Astrocyte (in vitro differentiated cells and primary cell): ENCODE data around the gene RALGAPB.

Experiments used
- EZH2 ChIP-seq: IDR thresholded peaks from 2 replicates; pipeline ENCODE4 v1.6.1; 2012; ENCODE audit warnings: mild to moderate bottlenecking, low read length, inconsistent platforms; ENCODE audit not compliant: insufficient read depth
- TF ChIP-seq, protein P1 (sequence below): IDR thresholded peaks from 2 replicates; pipeline ENCODE4 v1.5.1; 2011; ENCODE audit warnings: low read depth, mild to moderate bottlenecking, inconsistent platforms, low read length, moderate library complexity; ENCODE audit not compliant: insufficient read depth

GRCh38 chr20:38434301-38434741 lies 38.3 kb upstream of the RALGAPB start:
- TF ChIP-seq EZH2 = no peak
- TF ChIP-seq, protein P1, sequence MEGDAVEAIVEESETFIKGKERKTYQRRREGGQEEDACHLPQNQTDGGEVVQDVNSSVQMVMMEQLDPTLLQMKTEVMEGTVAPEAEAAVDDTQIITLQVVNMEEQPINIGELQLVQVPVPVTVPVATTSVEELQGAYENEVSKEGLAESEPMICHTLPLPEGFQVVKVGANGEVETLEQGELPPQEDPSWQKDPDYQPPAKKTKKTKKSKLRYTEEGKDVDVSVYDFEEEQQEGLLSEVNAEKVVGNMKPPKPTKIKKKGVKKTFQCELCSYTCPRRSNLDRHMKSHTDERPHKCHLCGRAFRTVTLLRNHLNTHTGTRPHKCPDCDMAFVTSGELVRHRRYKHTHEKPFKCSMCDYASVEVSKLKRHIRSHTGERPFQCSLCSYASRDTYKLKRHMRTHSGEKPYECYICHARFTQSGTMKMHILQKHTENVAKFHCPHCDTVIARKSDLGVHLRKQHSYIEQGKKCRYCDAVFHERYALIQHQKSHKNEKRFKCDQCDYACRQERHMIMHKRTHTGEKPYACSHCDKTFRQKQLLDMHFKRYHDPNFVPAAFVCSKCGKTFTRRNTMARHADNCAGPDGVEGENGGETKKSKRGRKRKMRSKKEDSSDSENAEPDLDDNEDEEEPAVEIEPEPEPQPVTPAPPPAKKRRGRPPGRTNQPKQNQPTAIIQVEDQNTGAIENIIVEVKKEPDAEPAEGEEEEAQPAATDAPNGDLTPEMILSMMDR = no peak
